Activated CD4-positive, alpha-beta memory T cell treated with anti-CD3 and anti-CD28 coated beads, Interleukin-2, amount 10 ng/mL, durations not matched to agents 7 days and 5 days (primary cell): Measurements from ENCODE around the gene LSP1. TPM values are rescaled to one million over a fixed set of nuclear protein-coding genes. Genes with fewer than 3 reads are reported as not detected.

Experiments
- CTCF ChIA-PET: fragments of 350-600 bp; sonication (Branson Sonifier 250); formaldehyde crosslinking; loops from one replicate; lab custom pipeline; 2021; ENCODE audit warnings: antibody characterized with exemption, inconsistent platforms; lab: Charles Lee
- POLR2A ChIA-PET: fragments of 350-600 bp; sonication (Branson Sonifier 250); formaldehyde crosslinking; loops from one replicate; lab custom pipeline; 2021; ENCODE audit warnings: antibody characterized with exemption; lab: Charles Lee
- DNase-seq: peaks from one replicate; pipeline ENCODE4 v3.0.0-alpha.2; 2020
- H3K27ac Mint-ChIP-seq: one replicate; pipeline ENCODE4 v1.8.0; 2021; ENCODE audit warnings: mild to moderate bottlenecking, mixed read lengths
- H3K27me3 Mint-ChIP-seq: one replicate; pipeline ENCODE4 v1.8.0; 2021; ENCODE audit warnings: mixed read lengths
- H3K36me3 Mint-ChIP-seq: one replicate; pipeline ENCODE4 v1.8.0; 2021; ENCODE audit warnings: low read depth, mixed read lengths
- H3K4me1 Mint-ChIP-seq: one replicate; pipeline ENCODE4 v1.8.0; 2021; ENCODE audit warnings: mixed read lengths
- H3K4me3 Mint-ChIP-seq: one replicate; pipeline ENCODE4 v1.8.0; 2021; ENCODE audit warnings: mild to moderate bottlenecking, mixed read lengths
- H3K9me3 Mint-ChIP-seq: one replicate; pipeline ENCODE4 v1.8.0; 2021; ENCODE audit warnings: mixed read lengths
- total RNA-seq, 2 experiments: library from RNA; stranded (reverse); gene quantifications; one replicate each; pipeline ENCODE4 v1.2.3, GENCODE V29; 2021

Gene LSP1
- total RNA-seq, 2 experiments from 2014 or later, result 590 TPM

GRCh38 chr11:1925373-1926155 lies 72.7 kb downstream of the LSP1 start:
- CTCF ChIA-PET, result no interaction called here

GRCh38 chr11:1926156-1927025 lies 73.5 kb downstream of the LSP1 start:
- H3K4me1 Mint-ChIP-seq, result peaks cover 2% of the 10 kb centered on the region
- DNase-seq, result no peak
- no peak overlapping the region for H3K27ac Mint-ChIP-seq
- H3K9me3 Mint-ChIP-seq, result no peaks in the 10 kb centered on the region
- H3K27me3 Mint-ChIP-seq, result peaks cover 10% of the 10 kb centered on the region
- ChIA-PET CTCF (no interaction called here), POLR2A (no interaction called here)
- H3K4me3 Mint-ChIP-seq, result no peak overlapping the region
- H3K36me3 Mint-ChIP-seq, result no peaks in the 10 kb centered on the region

More at GRCh38 chr11:1925373-1926155, 72.7 kb downstream of the LSP1 start:
- Mint-ChIP-seq H3K4me3 (no peak overlapping the region), H3K27me3 (peaks cover 7% of the 10 kb centered on the region), H3K27ac (no peak overlapping the region), H3K4me1 (peaks cover 2% of the 10 kb centered on the region), H3K9me3 (no peaks in the 10 kb centered on the region), H3K36me3 (no peaks in the 10 kb centered on the region)
- DNase-seq, result no peak
- POLR2A ChIA-PET, result no interaction called here

GRCh38 chr11:1927026-1927847 lies 74.4 kb downstream of the LSP1 start:
- Mint-ChIP-seq H3K36me3 (no peaks in the 10 kb centered on the region), H3K9me3 (no peaks in the 10 kb centered on the region), H3K4me1 (peaks cover 2% of the 10 kb centered on the region), H3K27ac (no peak overlapping the region), H3K27me3 (peaks cover 18% of the 10 kb centered on the region), H3K4me3 (no peak overlapping the region)
- DNase-seq, result no peak
- ChIA-PET POLR2A (no interaction called here), CTCF (no interaction called here)

GRCh38 chr11:1927848-1928469 lies 75.1 kb downstream of the LSP1 start:
- H3K4me1 Mint-ChIP-seq, result no peaks in the 10 kb centered on the region
- no peak overlapping the region for H3K4me3 Mint-ChIP-seq

GRCh38 chr11:1928470-1928890 lies 75.6 kb downstream of the LSP1 start:
- Mint-ChIP-seq H3K36me3 (no peaks in the 10 kb centered on the region), H3K4me1 (no peaks in the 10 kb centered on the region), H3K9me3 (no peaks in the 10 kb centered on the region), H3K27ac (no peak overlapping the region), H3K4me3 (no peak overlapping the region), H3K27me3 (peaks cover 21% of the 10 kb centered on the region)
- ChIA-PET POLR2A (no interaction called here), CTCF (no interaction called here)
- no peak for DNase-seq

More at GRCh38 chr11:1927848-1928469, 75.1 kb downstream of the LSP1 start:
- POLR2A ChIA-PET, result no interaction called here
- H3K27ac Mint-ChIP-seq, result no peak overlapping the region
- peaks cover 19% of the 10 kb centered on the region for H3K27me3 Mint-ChIP-seq
- no peaks in the 10 kb centered on the region for H3K9me3 Mint-ChIP-seq
- CTCF ChIA-PET, result no interaction called here
- no peak for DNase-seq
- no peaks in the 10 kb centered on the region for H3K36me3 Mint-ChIP-seq

GRCh38 chr11:1928891-1929541 lies 76.1 kb downstream of the LSP1 start:
- ChIA-PET CTCF (interaction anchor here (0.8 kb wide), 1 partner anchor 46 kb away, joined by 3 read pairs; no protein-coding TSS in a partner anchor), POLR2A (no interaction called here)
- no peak overlapping the region for H3K27ac Mint-ChIP-seq

GRCh38 chr11:1929621-1930461 lies 77.0 kb downstream of the LSP1 start:
- Mint-ChIP-seq H3K4me1 (no peaks in the 10 kb centered on the region), H3K9me3 (no peaks in the 10 kb centered on the region), H3K4me3 (no peak overlapping the region), H3K27ac (no peak overlapping the region), H3K36me3 (no peaks in the 10 kb centered on the region), H3K27me3 (peaks cover 19% of the 10 kb centered on the region)
- ChIA-PET CTCF (interaction anchor here (0.8 kb wide), 1 partner anchor 47 kb away, joined by 3 read pairs; no protein-coding TSS in a partner anchor), POLR2A (no interaction called here)
- no peak for DNase-seq

More at GRCh38 chr11:1928891-1929541, 76.1 kb downstream of the LSP1 start:
- Mint-ChIP-seq H3K4me3 (no peak overlapping the region), H3K36me3 (no peaks in the 10 kb centered on the region), H3K9me3 (no peaks in the 10 kb centered on the region), H3K27me3 (peaks cover 19% of the 10 kb centered on the region), H3K4me1 (no peaks in the 10 kb centered on the region)
- DNase-seq, result no peak

GRCh38 chr11:1930462-1930830 lies 77.6 kb downstream of the LSP1 start:
- Mint-ChIP-seq H3K36me3 (no peaks in the 10 kb centered on the region), H3K4me1 (no peaks in the 10 kb centered on the region), H3K27ac (no peak overlapping the region), H3K4me3 (no peak overlapping the region), H3K27me3 (peaks cover 19% of the 10 kb centered on the region), H3K9me3 (no peaks in the 10 kb centered on the region)
- POLR2A ChIA-PET, result no interaction called here
- CTCF ChIA-PET, result no interaction called here
- DNase-seq, result no peak

GRCh38 chr11:1931341-1932104 lies 78.6 kb downstream of the LSP1 start:
- no peak for DNase-seq
- no peaks in the 10 kb centered on the region for H3K4me1 Mint-ChIP-seq
- H3K27me3 Mint-ChIP-seq, result peaks cover 19% of the 10 kb centered on the region
- ChIA-PET CTCF (interaction anchor here (1.2 kb wide), 1 partner anchor 49 kb away, joined by 4 read pairs; no protein-coding TSS in a partner anchor), POLR2A (no interaction called here)
- H3K27ac Mint-ChIP-seq, result no peak overlapping the region
- H3K4me3 Mint-ChIP-seq, result no peak overlapping the region
- H3K36me3 Mint-ChIP-seq, result no peaks in the 10 kb centered on the region
- H3K9me3 Mint-ChIP-seq, result no peaks in the 10 kb centered on the region

- peaks cover 19% of the 10 kb centered on the region for H3K27me3 Mint-ChIP-seq
- no peaks in the 10 kb centered on the region for H3K4me1 Mint-ChIP-seq
- ChIA-PET CTCF (interaction anchor here (1.2 kb wide), 1 partner anchor 50 kb away, joined by 4 read pairs; no protein-coding TSS in a partner anchor), POLR2A (no interaction called here)
- H3K4me3 Mint-ChIP-seq, result no peak overlapping the region
- no peaks in the 10 kb centered on the region for H3K36me3 Mint-ChIP-seq
- no peaks in the 10 kb centered on the region for H3K9me3 Mint-ChIP-seq
- DNase-seq, result no peak
- no peak overlapping the region for H3K27ac Mint-ChIP-seq
These were observed 79.2 kb downstream of the LSP1 start for GRCh38 chr11:1932105-1932480.

GRCh38 chr11:1932681-1933080 lies 79.8 kb downstream of the LSP1 start:
- Mint-ChIP-seq H3K36me3 (no peaks in the 10 kb centered on the region), H3K4me1 (no peaks in the 10 kb centered on the region), H3K9me3 (no peaks in the 10 kb centered on the region), H3K27ac (no peak overlapping the region), H3K27me3 (peaks cover 19% of the 10 kb centered on the region), H3K4me3 (no peak overlapping the region)
- ChIA-PET CTCF (no interaction called here), POLR2A (interaction anchor here (1.1 kb wide), 1 partner anchor 16 kb away, joined by 3 read pairs; no protein-coding TSS in a partner anchor)
- DNase-seq, result no peak
